GM19193 (cell line): ENCODE data around the gene KIF25.

Experiments used
- POLR2A ChIP-seq: IDR thresholded peaks from 4 replicates; pipeline ENCODE4 v1.6.1; 2011; ENCODE audit not compliant: insufficient read depth, insufficient read length; ENCODE audit errors: extremely low read depth

The KIF25 gene, protein sequence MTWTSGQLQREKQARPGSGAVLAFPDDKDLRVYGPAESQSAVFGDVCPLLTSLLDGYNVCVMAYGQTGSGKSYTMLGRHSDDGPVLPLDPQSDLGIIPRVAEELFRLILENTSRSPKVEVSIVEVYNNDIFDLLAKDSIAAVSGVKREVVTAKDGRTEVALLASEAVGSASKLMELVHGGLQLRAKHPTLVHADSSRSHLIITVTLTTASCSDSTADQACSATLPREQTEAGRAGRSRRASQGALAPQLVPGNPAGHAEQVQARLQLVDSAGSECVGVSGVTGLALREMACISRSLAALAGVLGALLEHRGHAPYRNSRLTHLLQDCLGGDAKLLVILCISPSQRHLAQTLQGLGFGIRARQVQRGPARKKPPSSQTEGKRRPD

DNA sequence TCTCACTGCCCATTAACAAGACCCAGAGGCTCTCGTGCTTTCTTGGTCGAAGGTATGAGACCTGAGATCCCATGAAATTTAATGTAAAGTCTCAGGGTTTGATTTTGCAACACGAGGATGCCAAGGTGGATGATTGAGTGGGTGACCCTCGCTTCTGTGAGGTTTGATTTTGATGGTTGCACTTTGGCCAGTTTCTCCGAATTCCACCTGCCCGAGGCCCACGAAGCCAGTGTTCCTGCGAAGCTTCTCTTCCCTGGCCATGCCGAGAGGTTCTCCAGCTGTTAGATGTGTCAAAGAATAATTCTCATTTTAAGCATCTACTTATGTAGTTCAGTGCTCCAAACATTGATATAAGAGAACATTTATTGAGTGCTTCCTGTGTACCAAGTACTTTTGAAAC is at the start of gene KIF25:
TSS of gene KIF25 (plus strand) at position 30 of the 400 bp plus-strand sequence. CDS start 31,915 bp downstream, outside the sequence.
- no peak for TF ChIP-seq POLR2A

DNA sequence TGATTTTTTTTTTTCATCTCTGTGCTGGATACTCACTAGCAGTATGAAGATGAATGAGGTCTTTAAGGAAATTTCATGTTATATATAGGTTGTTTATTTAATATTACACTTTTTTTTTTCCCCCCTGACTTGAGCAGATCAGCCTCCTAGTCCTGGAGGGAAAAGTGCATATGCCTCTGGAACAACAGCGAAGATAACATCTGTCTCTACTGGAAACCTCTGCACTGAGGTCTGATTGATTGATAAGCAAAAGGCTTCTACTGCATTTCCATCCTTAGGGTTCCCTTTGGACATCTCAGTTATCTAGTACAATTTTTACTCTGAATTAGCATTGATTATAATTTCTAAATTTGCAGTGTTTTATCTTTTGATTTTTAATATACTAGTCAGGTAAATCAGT is 49.8 kb upstream of the KIF25 start:
- TF ChIP-seq POLR2A = no peak

DNA sequence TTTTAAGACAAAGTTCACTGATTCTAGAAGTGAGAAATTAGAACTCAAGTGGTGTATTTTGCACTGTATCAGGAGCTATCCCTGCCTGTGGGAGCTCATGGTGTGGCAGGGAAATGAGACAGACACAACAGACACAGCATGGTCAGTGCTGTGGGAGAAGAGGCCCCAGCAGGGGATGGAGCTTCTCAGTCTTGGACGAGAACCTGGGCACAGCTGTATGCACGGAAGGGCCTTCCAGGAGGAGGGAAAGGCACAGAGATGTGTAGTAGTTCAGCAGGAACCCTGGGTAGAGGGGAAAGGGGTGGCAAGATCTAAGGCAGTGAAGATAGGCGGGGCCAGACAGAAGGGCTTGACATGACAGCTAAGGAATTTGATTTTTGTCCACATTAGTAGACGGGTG is 48.8 kb upstream of the KIF25 start:
- no peak for TF ChIP-seq POLR2A

DNA sequence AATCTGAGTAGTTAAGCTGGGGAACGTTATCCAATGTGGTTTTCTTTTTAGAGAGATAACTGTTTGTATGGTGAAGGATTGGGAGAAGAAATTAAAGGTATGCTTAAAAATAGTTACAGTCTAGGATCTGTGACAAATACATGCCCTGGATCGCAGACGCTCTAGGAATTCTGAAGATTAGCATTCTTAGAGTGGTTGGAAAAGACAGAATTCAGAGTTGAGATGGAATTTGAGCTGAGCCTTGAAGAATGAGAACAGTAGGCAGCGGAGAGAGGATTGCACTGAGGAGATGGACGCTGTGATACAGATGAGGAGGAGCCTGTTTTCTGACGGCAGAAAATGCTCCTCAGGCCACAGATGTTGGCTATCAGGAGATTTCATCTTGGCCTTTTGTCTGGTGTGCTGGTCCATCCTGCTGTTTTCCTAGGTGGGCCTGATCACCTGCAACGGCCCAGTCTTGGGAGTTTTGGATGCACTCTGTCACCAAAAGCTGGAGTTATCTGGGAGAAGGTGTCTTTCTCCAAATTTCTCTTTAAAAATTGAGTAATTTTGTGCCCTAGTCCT is 48.3 kb upstream of the KIF25 start:
- TF ChIP-seq POLR2A = no peak

DNA sequence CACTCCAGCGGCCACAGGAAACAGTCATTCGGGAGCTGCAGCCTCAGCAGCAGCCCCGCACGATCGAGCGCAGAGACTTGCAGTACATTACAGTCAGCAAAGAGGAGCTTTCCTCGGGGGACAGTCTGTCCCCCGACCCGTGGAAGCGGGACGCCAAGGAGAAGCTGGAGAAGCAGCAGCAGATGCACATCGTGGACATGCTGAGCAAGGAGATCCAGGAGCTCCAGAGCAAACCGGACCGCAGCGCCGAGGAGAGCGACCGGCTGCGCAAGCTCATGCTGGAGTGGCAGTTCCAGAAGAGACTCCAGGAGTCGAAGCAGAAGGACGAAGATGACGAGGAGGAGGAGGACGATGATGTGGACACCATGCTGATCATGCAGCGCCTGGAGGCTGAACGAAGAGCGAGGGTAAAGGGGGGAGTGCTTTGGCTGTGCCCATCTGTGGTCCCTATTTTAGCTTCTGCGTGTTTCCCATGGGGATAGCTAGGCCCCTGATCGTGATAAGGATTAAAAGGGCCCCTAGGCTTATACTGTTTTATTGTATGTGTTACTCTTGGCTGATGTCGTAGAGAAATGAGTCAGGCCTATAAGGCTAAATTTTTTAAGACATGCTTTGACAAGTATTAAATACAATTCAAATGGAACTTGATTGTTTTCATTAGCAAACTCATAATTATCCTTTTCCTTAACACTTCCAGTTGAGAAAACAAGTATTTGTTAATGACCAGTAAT is 45.5 kb upstream of the KIF25 start:
- TF ChIP-seq POLR2A = no peak

DNA sequence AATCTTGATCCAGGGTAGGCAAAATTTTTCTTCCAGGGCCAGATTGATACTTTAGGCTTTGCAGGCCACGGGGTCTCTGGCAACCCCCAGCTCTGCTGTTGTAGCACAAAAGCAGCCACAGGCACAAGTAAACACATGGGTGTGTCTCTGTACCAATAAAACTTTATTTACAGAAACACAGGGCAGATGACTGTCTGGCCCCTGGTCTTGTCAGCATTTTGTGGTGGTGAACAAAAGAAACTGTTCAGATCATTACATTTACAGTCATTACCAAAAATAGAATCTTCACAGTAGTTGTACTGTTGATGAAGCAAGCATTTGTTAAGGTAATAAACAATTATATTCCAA is 45.0 kb upstream of the KIF25 start:
- no peak for TF ChIP-seq POLR2A

DNA sequence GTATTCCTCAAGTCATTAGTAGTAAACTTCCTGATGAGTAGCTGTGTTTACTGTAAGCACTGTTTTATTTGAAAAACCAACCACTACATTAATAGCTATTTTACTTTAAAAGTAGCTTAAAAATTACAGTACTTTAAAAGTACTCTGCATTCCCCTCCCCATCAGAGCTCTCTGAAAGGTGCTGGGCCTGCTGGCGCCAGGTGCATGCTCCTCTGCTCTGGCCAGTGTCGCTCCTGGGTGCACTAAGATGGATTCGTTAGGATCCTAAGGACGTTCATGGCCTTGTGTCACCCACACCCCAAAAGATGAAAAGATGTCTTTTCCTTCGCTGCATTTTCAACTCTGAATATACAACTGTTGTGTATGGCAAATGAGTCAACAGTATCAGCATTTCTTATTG is 43.9 kb upstream of the KIF25 start:
- no peak for TF ChIP-seq POLR2A

DNA sequence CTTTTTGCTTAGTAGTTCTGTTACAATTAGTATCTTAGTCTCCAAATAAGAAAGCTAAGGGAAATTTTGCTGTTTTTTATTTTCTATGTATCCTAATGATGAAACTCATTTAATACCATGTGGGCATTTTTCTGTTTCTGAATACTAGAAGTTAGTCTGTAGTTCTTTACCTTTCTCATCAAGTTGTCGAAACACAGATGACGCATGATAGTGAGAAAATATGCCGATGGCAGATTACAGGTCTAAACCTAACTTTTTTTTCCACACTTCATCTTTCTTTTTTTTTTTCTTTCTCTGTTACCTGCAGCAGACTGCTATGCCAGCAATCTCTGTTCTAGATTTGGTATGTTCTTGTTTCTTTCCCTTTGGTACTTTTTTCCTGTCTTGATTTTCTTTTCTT is 43.3 kb upstream of the KIF25 start:
- TF ChIP-seq POLR2A = no peak

DNA sequence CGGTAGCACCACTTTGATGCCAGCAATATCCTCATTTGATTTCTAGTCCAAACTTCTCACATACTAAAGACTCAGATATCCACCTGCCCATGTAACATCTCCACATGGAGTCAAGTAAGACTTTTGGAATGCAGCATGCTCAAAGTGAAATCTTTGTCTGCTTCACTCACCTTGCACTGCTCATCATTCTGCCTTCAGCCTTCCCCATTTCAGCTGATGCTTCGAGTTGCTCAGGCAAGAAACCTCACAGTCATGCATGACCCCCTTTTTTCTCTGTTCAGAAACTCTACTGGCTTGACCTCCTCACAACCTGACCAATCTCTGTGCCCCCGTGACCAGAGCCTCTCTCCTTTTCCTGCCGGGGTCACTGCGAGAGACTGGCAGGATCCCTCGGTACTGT is 41.0 kb upstream of the KIF25 start:
- no peak for TF ChIP-seq POLR2A

DNA sequence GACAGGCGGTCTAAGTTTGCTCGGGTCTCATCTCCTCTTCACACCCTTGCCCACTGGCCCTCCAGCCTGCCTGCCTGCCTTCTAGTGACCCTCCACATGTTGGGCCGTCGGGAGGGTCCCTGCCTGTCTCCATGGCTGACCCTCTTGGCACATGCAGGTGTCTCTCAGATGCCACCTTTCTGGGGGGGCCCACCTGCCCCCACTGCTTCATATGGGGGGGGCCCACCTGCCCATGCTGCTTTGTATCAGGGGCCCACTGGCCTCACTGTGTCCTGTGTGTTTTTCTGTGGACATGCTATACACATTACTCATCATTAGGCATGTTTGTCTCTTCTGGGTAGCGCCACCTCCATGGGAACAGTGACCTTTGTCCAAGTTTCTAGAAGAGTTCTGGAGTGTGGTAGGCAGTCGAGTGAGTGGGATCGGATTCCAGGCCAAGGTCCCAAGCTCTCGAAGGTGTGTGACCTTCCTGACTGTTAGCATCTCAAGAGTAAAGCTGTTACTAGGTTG is 40.4 kb upstream of the KIF25 start:
- TF ChIP-seq POLR2A = no peak

DNA sequence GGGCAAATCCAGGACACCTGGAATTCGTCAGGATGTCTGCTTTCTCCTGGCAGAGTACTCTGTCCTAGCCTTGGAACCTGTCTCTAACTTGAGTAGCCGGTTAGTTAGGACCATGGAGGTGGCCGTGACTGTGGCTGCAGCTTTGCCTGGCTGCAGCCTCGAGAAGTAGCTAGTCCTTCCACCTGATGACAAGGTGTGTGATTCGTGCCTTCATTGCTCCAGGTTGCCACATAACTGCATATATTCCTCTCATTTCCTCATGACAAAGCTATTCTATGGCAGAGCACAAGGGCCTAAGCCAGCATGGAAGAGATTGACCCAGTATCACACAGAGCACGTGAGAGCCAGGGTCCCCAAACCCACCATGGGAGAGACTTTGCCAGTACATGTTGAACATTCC is 39.8 kb upstream of the KIF25 start:
- no peak for TF ChIP-seq POLR2A

DNA sequence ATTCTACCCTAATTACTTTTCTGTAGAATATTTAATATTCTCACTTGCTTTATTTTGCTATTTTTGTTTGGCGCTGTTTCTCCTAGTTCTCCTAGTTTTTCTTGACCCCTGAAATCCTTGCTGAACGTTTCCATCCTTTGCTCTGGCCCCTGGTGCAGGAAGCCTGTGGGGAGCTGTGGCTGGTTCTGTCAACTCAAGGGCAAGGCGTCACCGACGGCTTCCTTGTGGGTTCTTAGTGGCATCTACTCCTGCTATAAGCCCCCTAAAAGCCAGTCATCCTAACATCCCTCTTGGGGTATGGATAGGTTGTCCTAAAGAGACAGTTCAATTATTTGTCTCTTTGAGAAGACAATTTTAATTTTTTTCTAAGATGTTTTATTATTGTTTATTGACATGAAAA is 36.9 kb upstream of the KIF25 start:
- TF ChIP-seq POLR2A = no peak

DNA sequence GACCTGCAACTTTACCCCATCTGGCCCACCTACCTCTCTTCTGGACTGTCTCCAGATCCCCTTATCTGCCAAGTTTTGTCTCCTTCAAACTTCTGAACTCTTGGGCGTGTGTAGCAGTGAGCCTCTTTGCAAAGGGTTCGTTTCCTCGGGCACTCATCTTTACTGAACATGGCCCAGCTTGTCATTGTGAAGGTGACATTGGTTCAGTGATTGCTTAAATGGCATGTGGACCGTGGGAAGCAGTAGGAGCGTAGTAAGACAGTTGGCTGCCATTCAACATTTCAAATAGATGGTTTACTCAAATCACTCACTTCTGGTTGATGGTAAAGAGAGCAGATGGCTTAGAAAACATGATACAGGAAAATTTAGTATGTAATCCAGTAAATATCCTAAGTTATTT is 34.8 kb upstream of the KIF25 start:
- TF ChIP-seq POLR2A = no peak

DNA sequence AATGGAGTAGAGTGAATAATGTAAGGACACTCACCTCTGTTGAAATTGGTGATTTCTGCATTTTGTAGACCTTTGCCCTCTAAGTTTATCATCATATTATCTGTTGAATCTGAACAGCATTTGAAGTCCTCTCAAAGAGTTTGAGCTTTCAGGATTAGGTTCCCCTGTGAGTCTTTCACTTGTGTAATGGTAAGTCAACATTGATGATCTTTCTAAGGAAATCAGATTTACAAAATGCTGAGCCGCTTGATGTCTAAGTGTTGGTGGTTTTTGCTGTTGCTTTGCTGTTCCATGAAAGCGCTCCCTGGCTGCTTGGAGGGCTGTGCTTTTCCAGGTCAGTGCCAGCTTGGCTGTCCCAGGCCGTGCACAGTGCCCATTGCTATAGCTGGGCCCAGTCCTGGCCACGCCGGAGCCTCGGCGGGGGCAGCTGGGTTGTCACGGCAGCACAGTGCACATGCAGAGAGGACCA is 33.8 kb upstream of the KIF25 start:
- TF ChIP-seq POLR2A = no peak
